SIG-M5 (cell line): ENCODE measurements around the gene TCL1A.

Experiments
- DNase-seq: peaks from one replicate; lab custom pipeline; 2025; lab: John Stamatoyannopoulos, UW

Gene TCL1A

GRCh38 chr14:95705518-95705917 lies 8.4 kb downstream of the TCL1A start:
- DNase-seq, result no peak

- no peak for DNase-seq
Measured at GRCh38 chr14:95703805-95704204, 10.1 kb downstream of the TCL1A start.

GRCh38 chr14:95703341-95703740 lies 10.6 kb downstream of the TCL1A start:
- DNase-seq, result no peak

GRCh38 chr14:95701846-95702221 lies 12.1 kb downstream of the TCL1A start:
- DNase-seq, result no peak

GRCh38 chr14:95700221-95700976 lies 13.5 kb downstream of the TCL1A start:
- no peak for DNase-seq

GRCh38 chr14:95699412-95699811 lies 14.5 kb downstream of the TCL1A start:
- no peak for DNase-seq

GRCh38 chr14:95698287-95698686 lies 15.6 kb downstream of the TCL1A start:
- no peak for DNase-seq

- no peak for DNase-seq
Measured at GRCh38 chr14:95697764-95698163, 16.2 kb downstream of the TCL1A start.

GRCh38 chr14:95696741-95697140 lies 17.2 kb downstream of the TCL1A start:
- no peak for DNase-seq

- no peak for DNase-seq
Measured at GRCh38 chr14:95695913-95696312, 18.0 kb downstream of the TCL1A start.

- no peak for DNase-seq
Measured at GRCh38 chr14:95695051-95695450, 18.9 kb downstream of the TCL1A start.

- no peak for DNase-seq
Measured at GRCh38 chr14:95692109-95692508, 21.8 kb downstream of the TCL1A start.

- DNase-seq, result no peak
Measured at GRCh38 chr14:95691591-95691990, 22.3 kb downstream of the TCL1A start.

- no peak for DNase-seq
Measured at GRCh38 chr14:95690815-95691214, 23.1 kb downstream of the TCL1A start.

GRCh38 chr14:95689441-95689840 lies 24.5 kb downstream of the TCL1A start:
- no peak for DNase-seq

GRCh38 chr14:95686935-95687334 lies 27.0 kb downstream of the TCL1A start:
- DNase-seq, result no peak

GRCh38 chr14:95685978-95686922 lies 27.7 kb downstream of the TCL1A start, which contains the start of gene TCL1B:
TSS of gene TCL1B (plus strand) at chr14:95686426. CDS start at chr14:95686468, 42 bp downstream.
- DNase-seq, result no peak

- DNase-seq, result no peak
Measured at GRCh38 chr14:95683793-95684192, 30.1 kb downstream of the TCL1A start.

- DNase-seq, result no peak
Measured at GRCh38 chr14:95681153-95681552, 32.8 kb downstream of the TCL1A start.

- DNase-seq, result no peak
Measured at GRCh38 chr14:95679998-95680735, 33.8 kb downstream of the TCL1A start.

GRCh38 chr14:95679148-95679815 lies 34.6 kb downstream of the TCL1A start:
- DNase-seq, result no peak
